ENCODE results near the gene AMACR.

AMACR gene

GRCh38 chr5:34045996-34046395, 38.1 kb upstream of the AMACR start:
- H3K4me3 ChIP-seq (ENCODE audit: low read length in 2 of 2): no peak overlapping the region

GRCh38 chr5:34045023-34045422, 37.2 kb upstream of the AMACR start:
- H3K4me3 ChIP-seq (ENCODE audit: low read length in 2 of 2): no peak overlapping the region
- H3K36me3 ChIP-seq (ENCODE audit: control insufficient read depth in 2 of 2, insufficient read depth in 2 of 2, low read length in 2 of 2): peaks cover 0 to 2% of the 10 kb centered on the region in 2 donors
- H3K27me3 ChIP-seq (ENCODE audit: control insufficient read depth in 1 of 2, insufficient read depth in 2 of 2, low read length in 2 of 2): no peaks in the 10 kb centered on the region
- H3K9ac ChIP-seq (ENCODE audit: low read length in 2 of 2): no peak overlapping the region
- H3K9me3 ChIP-seq (ENCODE audit: control insufficient read depth in 2 of 2, low read length in 2 of 2): no peaks in the 10 kb centered on the region
- peaks cover 37% of the 10 kb centered on the region for H3K4me1 ChIP-seq (ENCODE audit: control insufficient read depth, insufficient read depth, low read length)
- peak overlapping the region; percentile 46 for H3K27ac ChIP-seq (ENCODE audit: low read length)

More at GRCh38 chr5:34045996-34046395, 38.1 kb upstream of the AMACR start:
- Histone ChIP-seq H3K9ac (ENCODE audit: low read length in 2 of 2) (no peak overlapping the region), H3K9me3 (ENCODE audit: control insufficient read depth in 2 of 2, low read length in 2 of 2) (no peaks in the 10 kb centered on the region), H3K27me3 (ENCODE audit: control insufficient read depth in 1 of 2, insufficient read depth in 2 of 2, low read length in 2 of 2) (no peaks in the 10 kb centered on the region), H3K4me1 (ENCODE audit: control insufficient read depth, insufficient read depth, low read length) (peaks cover 37% of the 10 kb centered on the region), H3K27ac (ENCODE audit: low read length) (no peak overlapping the region), H3K36me3 (ENCODE audit: control insufficient read depth in 2 of 2, insufficient read depth in 2 of 2, low read length in 2 of 2) (peaks cover 0 to 2% of the 10 kb centered on the region in 2 donors)

DNA sequence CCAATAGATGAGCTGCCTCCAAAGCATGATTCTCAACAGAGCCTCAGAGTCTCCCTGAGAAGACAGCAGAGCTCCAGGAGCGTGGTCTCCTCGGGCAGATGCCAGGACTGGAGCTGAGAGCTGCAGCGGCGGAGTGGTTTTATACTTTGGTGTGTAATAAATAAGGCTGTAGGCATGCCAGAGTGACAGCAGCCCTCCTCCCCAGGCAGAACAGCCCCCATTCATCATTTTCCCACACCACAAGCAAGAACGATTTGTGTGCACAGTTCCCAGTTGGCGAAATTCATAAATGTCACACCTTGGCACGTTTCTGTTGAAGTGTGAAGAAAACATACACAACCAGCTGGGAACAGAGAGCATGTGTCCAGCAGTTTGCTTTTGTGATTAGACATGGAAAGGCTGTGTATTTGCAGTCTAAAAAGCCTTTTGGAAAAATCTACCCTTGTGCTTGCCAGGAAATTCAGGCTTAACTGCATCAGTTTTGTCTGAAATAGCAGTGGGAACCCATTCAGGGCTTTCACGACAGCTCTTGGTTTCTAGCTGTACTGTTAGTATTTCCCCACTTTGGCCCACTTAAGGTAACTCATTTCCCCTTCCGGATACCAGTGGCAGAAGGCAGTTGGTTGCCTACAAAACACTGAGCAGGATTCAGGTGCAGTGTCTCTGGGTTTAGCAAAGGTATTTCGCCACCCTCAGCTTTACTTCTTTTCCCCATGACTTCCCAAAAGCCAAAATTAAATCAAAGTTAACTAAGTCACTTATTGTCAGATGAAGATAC, 35.4 kb upstream of the AMACR start, which contains the start of gene C1QTNF3:
TSS of gene C1QTNF3 (minus strand) at position 115 of the 778 bp plus-strand sequence. CDS start at position 27, 88 bp downstream.
- Histone ChIP-seq H3K27me3 (ENCODE audit: control insufficient read depth in 1 of 2, insufficient read depth in 2 of 2, low read length in 2 of 2) (no peaks in the 10 kb centered on the region), H3K4me1 (ENCODE audit: control insufficient read depth, insufficient read depth, low read length) (peaks cover 37% of the 10 kb centered on the region), H3K9ac (ENCODE audit: low read length in 2 of 2) (peak within 1 kb of the TSS in 1 of 2 donors; percentile 29), H3K36me3 (ENCODE audit: control insufficient read depth in 2 of 2, insufficient read depth in 2 of 2, low read length in 2 of 2) (no peaks in the 10 kb centered on the region), H3K9me3 (ENCODE audit: control insufficient read depth in 2 of 2, low read length in 2 of 2) (no peaks in the 10 kb centered on the region), H3K4me3 (ENCODE audit: low read length in 2 of 2) (peak within 1 kb of the TSS; percentile 42 to 68), H3K27ac (ENCODE audit: low read length) (peak within 1 kb of the TSS; percentile 55)

DNA sequence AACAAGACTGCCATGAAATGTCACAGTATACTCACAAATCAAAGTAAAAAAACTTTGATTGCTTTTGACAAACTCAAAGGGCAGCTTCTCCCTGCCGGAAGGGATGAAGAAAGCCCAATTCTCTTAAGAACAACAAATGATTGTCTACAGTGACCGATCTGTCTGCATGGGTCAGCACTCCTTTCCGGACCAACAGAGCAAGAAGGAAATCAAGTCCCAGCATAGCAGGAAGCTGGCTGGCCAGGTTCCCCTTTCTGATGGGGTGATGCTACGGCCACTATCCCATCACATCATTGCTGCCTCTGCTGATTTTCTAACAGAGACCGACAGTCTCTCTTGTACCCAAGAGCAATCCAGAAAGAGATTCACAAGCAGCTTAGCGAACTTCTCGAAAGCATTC, 34.5 kb upstream of the AMACR start:
- peak overlapping the region; percentile 55 for H3K27ac ChIP-seq (ENCODE audit: low read length)
- H3K4me1 ChIP-seq (ENCODE audit: control insufficient read depth, insufficient read depth, low read length): peaks cover 41% of the 10 kb centered on the region
- H3K9ac ChIP-seq (ENCODE audit: low read length in 2 of 2): no peak overlapping the region

DNA sequence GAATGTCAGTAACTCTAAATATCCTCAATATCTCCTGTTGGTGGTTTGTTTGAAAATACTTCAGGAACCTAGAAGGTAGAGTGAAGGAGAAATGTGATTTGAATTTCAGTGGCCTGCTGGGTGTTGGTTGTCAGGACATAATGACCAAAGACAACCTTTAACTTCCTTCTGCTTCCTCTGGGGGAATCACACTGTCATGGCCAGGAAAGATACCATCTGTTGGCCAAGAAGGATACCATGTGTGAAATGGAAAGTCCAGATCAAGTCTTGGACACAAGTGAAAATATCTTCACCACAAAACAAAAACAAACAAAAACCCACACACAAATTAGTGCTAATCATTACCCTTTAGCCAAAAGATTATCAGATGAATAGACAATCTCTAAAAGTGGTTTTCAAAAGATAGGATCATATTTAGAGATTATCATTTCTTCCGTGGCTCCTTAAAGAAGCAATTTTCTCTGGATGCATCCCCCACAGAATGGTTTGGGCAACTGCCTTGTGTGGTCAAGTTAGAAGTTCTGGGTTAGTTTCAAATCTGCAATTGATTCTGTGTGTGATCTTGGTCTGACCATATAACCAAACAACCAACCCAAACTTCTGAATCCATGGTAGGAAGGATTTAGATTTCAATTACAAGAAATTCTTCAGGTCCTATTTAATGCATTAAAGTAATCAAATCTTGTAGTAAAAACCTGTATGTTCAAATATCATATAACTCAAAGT, 33.6 kb upstream of the AMACR start:
- H3K9ac ChIP-seq (ENCODE audit: low read length in 2 of 2): no peak overlapping the region
- H3K27me3 ChIP-seq (ENCODE audit: control insufficient read depth in 1 of 2, insufficient read depth in 2 of 2, low read length in 2 of 2): no peaks in the 10 kb centered on the region
- no peaks in the 10 kb centered on the region for H3K9me3 ChIP-seq (ENCODE audit: control insufficient read depth in 2 of 2, low read length in 2 of 2)
- H3K27ac ChIP-seq (ENCODE audit: low read length): no peak overlapping the region
- H3K4me1 ChIP-seq (ENCODE audit: control insufficient read depth, insufficient read depth, low read length): peaks cover 40% of the 10 kb centered on the region
- H3K36me3 ChIP-seq (ENCODE audit: control insufficient read depth in 2 of 2, insufficient read depth in 2 of 2, low read length in 2 of 2): no peaks in the 10 kb centered on the region
- no peak overlapping the region for H3K4me3 ChIP-seq (ENCODE audit: low read length in 2 of 2)

More for the DNA sequence above, 34.5 kb upstream of the AMACR start:
- H3K27me3 ChIP-seq (ENCODE audit: control insufficient read depth in 1 of 2, insufficient read depth in 2 of 2, low read length in 2 of 2): no peaks in the 10 kb centered on the region
- H3K9me3 ChIP-seq (ENCODE audit: control insufficient read depth in 2 of 2, low read length in 2 of 2): no peaks in the 10 kb centered on the region
- H3K36me3 ChIP-seq (ENCODE audit: control insufficient read depth in 2 of 2, insufficient read depth in 2 of 2, low read length in 2 of 2): no peaks in the 10 kb centered on the region
- H3K4me3 ChIP-seq (ENCODE audit: low read length in 2 of 2): peak overlapping the region; percentile 42 to 68

DNA sequence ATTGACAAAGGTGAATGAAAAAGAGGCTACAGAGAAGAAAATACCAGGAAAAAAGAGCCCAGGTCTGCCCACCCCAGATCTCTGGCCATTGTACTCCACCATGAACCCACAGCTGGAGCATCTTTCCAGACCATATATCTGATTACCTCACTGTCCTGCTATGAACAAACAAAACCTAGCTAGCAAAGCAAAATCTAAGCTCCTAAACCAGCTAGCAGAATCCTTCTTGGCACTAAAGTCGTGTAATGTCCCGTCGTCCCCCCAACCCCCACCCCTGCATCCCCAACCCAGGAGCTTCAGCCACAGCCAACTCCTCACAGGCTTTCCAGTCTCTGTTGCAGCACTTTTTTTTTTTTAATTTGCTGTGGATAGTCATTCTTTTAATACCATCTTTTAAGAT, 32.6 kb upstream of the AMACR start:
- Histone ChIP-seq H3K4me3 (ENCODE audit: low read length in 2 of 2) (no peak overlapping the region), H3K9ac (ENCODE audit: low read length in 2 of 2) (no peak overlapping the region), H3K27me3 (ENCODE audit: control insufficient read depth in 1 of 2, insufficient read depth in 2 of 2, low read length in 2 of 2) (no peaks in the 10 kb centered on the region), H3K9me3 (ENCODE audit: control insufficient read depth in 2 of 2, low read length in 2 of 2) (no peaks in the 10 kb centered on the region), H3K27ac (ENCODE audit: low read length) (no peak overlapping the region), H3K4me1 (ENCODE audit: control insufficient read depth, insufficient read depth, low read length) (peaks cover 33% of the 10 kb centered on the region), H3K36me3 (ENCODE audit: control insufficient read depth in 2 of 2, insufficient read depth in 2 of 2, low read length in 2 of 2) (no peaks in the 10 kb centered on the region)

GRCh38 chr5:34039398-34040157, 31.7 kb upstream of the AMACR start:
- Histone ChIP-seq H3K9me3 (ENCODE audit: control insufficient read depth in 2 of 2, low read length in 2 of 2) (no peaks in the 10 kb centered on the region), H3K27ac (ENCODE audit: low read length) (no peak overlapping the region), H3K9ac (ENCODE audit: low read length in 2 of 2) (no peak overlapping the region), H3K4me3 (ENCODE audit: low read length in 2 of 2) (no peak overlapping the region), H3K36me3 (ENCODE audit: control insufficient read depth in 2 of 2, insufficient read depth in 2 of 2, low read length in 2 of 2) (peaks cover under 1 to 5% of the 10 kb centered on the region in 2 donors), H3K27me3 (ENCODE audit: control insufficient read depth in 1 of 2, insufficient read depth in 2 of 2, low read length in 2 of 2) (no peaks in the 10 kb centered on the region), H3K4me1 (ENCODE audit: control insufficient read depth, insufficient read depth, low read length) (peaks cover 26% of the 10 kb centered on the region)

DNA sequence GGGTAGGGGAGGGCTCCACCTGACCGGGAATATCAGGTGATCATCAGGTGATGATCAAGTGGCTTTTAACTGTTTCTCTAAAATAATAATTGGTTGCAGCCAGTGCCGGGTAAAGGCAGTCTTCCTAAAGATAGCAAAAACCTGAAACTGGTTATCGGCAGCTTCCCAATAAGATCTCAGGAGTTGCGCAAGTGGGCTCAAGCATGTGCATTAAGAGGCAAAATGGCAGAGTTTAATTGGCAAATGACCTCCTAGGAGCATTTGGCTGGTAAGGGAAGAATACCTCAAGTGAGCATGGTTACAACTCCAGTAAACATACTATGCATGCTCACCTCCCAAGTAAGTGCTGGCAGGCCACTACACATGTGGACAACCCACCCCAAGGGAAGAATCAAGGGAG, 31.0 kb upstream of the AMACR start:
- Histone ChIP-seq H3K9ac (ENCODE audit: low read length in 2 of 2) (no peak overlapping the region), H3K27me3 (ENCODE audit: control insufficient read depth in 1 of 2, insufficient read depth in 2 of 2, low read length in 2 of 2) (no peaks in the 10 kb centered on the region), H3K9me3 (ENCODE audit: control insufficient read depth in 2 of 2, low read length in 2 of 2) (no peaks in the 10 kb centered on the region), H3K4me1 (ENCODE audit: control insufficient read depth, insufficient read depth, low read length) (peaks cover 19% of the 10 kb centered on the region), H3K4me3 (ENCODE audit: low read length in 2 of 2) (no peak overlapping the region), H3K27ac (ENCODE audit: low read length) (no peak overlapping the region), H3K36me3 (ENCODE audit: control insufficient read depth in 2 of 2, insufficient read depth in 2 of 2, low read length in 2 of 2) (peaks cover 3 to 5% of the 10 kb centered on the region in 2 donors)

GRCh38 chr5:34038390-34038789, 30.5 kb upstream of the AMACR start:
- no peak overlapping the region for H3K4me3 ChIP-seq (ENCODE audit: low read length in 2 of 2)
- H3K9me3 ChIP-seq (ENCODE audit: control insufficient read depth in 2 of 2, low read length in 2 of 2): no peaks in the 10 kb centered on the region
- peaks cover 14% of the 10 kb centered on the region for H3K4me1 ChIP-seq (ENCODE audit: control insufficient read depth, insufficient read depth, low read length)
- no peaks in the 10 kb centered on the region for H3K27me3 ChIP-seq (ENCODE audit: control insufficient read depth in 1 of 2, insufficient read depth in 2 of 2, low read length in 2 of 2)
- peaks cover 3 to 5% of the 10 kb centered on the region in 2 donors for H3K36me3 ChIP-seq (ENCODE audit: control insufficient read depth in 2 of 2, insufficient read depth in 2 of 2, low read length in 2 of 2)
- H3K9ac ChIP-seq (ENCODE audit: low read length in 2 of 2): no peak overlapping the region
- H3K27ac ChIP-seq (ENCODE audit: low read length): no peak overlapping the region

DNA sequence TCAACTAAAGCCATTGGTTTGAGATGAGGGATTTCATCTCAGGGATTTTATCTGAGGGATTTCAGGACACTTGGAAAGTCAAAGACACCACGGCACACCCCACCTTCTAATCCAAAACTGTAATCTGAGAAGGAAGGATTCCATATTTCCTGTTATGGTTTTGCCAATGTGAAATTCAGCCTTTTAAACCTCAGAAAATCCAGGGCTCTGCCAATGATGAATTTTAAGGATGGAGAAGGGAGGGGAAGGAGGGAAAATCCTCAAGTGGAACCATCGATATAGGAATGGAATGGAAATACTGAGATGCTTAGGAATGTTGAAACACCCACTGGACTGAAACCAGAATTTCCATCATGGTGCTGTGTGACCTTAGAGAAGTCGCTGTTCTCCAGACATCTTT, 29.9 kb upstream of the AMACR start:
- H3K27ac ChIP-seq (ENCODE audit: low read length): no peak overlapping the region
- no peak overlapping the region for H3K4me3 ChIP-seq (ENCODE audit: low read length in 2 of 2)
- H3K4me1 ChIP-seq (ENCODE audit: control insufficient read depth, insufficient read depth, low read length): peaks cover 7% of the 10 kb centered on the region

More for the DNA sequence above, 29.9 kb upstream of the AMACR start:
- no peaks in the 10 kb centered on the region for H3K9me3 ChIP-seq (ENCODE audit: control insufficient read depth in 2 of 2, low read length in 2 of 2)
- no peak overlapping the region for H3K9ac ChIP-seq (ENCODE audit: low read length in 2 of 2)
- peaks cover 5 to 8% of the 10 kb centered on the region in 2 donors for H3K36me3 ChIP-seq (ENCODE audit: control insufficient read depth in 2 of 2, insufficient read depth in 2 of 2, low read length in 2 of 2)
- H3K27me3 ChIP-seq (ENCODE audit: control insufficient read depth in 1 of 2, insufficient read depth in 2 of 2, low read length in 2 of 2): no peaks in the 10 kb centered on the region

Data from stomach smooth muscle (tissue), 2 donors.